GM12875 (cell line): Measurements from ENCODE around the gene TMEM178B.

Experiments used
- H3K4me3 ChIP-seq: one replicate; pipeline ENCODE4 v1.5.1; 2011; ENCODE audit warnings: low read depth, low read length, control low read depth
- TF ChIP-seq, protein P1 (sequence below): IDR thresholded peaks from 2 replicates; pipeline ENCODE4 v1.5.1; 2011; ENCODE audit warnings: low read depth, mild to moderate bottlenecking, control low read depth, inconsistent platforms, low read length, moderate library complexity, borderline replicate concordance; ENCODE audit not compliant: insufficient read depth

TMEM178B gene

GRCh38 chr7:141227454-141227853 is 153.6 kb downstream of the TMEM178B start:
- no peak overlapping the region for H3K4me3 ChIP-seq

DNA sequence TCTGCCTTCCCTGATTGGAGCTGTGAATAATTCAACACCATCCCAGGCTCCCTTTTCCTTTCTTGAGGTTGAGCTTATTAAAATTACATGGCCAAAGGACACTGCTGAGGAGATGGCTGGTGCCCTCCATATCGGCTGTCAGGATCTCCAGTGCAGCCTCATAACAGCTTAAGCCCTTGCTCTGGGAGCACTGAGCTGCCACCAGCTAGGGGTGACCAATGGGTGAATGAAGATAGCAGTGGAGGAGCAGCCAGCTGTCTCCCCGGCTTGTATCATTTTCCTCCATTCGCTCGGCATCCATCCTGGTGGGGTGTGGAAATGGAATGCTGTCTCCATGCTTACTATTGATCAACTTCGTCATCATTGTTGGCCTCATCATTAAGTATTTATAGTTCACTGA is 154.6 kb downstream of the TMEM178B start:
- TF ChIP-seq, protein P1, sequence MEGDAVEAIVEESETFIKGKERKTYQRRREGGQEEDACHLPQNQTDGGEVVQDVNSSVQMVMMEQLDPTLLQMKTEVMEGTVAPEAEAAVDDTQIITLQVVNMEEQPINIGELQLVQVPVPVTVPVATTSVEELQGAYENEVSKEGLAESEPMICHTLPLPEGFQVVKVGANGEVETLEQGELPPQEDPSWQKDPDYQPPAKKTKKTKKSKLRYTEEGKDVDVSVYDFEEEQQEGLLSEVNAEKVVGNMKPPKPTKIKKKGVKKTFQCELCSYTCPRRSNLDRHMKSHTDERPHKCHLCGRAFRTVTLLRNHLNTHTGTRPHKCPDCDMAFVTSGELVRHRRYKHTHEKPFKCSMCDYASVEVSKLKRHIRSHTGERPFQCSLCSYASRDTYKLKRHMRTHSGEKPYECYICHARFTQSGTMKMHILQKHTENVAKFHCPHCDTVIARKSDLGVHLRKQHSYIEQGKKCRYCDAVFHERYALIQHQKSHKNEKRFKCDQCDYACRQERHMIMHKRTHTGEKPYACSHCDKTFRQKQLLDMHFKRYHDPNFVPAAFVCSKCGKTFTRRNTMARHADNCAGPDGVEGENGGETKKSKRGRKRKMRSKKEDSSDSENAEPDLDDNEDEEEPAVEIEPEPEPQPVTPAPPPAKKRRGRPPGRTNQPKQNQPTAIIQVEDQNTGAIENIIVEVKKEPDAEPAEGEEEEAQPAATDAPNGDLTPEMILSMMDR: no peak
- no peak overlapping the region for H3K4me3 ChIP-seq

More at GRCh38 chr7:141227454-141227853, 153.6 kb downstream of the TMEM178B start:
- TF ChIP-seq, protein P1: no peak

GRCh38 chr7:141231018-141231792 is 157.3 kb downstream of the TMEM178B start:
- no peak overlapping the region for H3K4me3 ChIP-seq
- TF ChIP-seq, protein P1: no peak

- TF ChIP-seq, protein P1: no peak
- no peak overlapping the region for H3K4me3 ChIP-seq
Observed at GRCh38 chr7:141232286-141233051, 158.6 kb downstream of the TMEM178B start.

- TF ChIP-seq, protein P1: no peak
Observed at GRCh38 chr7:141234335-141235105, 160.7 kb downstream of the TMEM178B start.

DNA sequence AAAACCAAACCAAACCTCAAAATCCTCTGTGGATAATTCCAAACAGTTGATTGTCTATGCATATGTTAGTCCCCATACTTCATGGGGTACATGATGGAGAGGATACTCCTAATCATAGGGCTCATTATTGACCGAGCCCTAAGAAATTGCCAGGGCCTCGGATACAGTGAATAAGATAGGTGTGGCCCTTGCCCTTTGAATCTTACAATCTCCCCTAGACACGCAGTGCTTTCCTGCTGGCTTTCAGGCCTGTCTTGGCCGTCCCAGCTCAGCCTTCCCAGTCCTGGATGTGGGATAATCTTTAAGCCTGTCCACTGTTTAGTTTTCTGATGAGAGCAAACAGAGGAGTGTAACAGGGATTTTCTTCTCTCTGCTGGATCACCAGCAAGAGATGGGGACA is 161.8 kb downstream of the TMEM178B start:
- TF ChIP-seq, protein P1: no peak
- no peak overlapping the region for H3K4me3 ChIP-seq

More at GRCh38 chr7:141234335-141235105, 160.7 kb downstream of the TMEM178B start:
- H3K4me3 ChIP-seq: no peak overlapping the region
